ENCODE measurements around the gene FBXO41.

FBXO41 gene

DNA sequence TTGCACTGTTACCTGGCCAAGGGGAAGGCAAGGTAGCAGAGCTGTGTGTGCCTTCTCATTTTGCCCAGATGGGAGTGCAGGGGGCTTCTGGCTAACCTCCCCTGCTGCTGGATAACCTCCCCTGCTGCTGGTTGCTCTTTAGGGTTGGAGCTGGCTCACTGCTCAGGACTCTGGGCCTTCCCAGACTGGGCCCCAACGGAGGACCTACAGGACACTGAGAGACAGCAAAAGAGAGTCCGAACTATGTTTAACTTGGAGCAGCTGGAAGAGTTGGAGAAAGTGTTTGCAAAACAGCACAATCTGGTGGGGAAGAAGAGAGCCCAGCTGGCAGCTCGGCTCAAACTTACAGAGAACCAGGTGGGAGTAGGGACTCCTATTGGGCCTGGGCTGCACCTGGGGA, 76.0 kb downstream of the FBXO41 start:
- DNase-seq = no peak

DNA sequence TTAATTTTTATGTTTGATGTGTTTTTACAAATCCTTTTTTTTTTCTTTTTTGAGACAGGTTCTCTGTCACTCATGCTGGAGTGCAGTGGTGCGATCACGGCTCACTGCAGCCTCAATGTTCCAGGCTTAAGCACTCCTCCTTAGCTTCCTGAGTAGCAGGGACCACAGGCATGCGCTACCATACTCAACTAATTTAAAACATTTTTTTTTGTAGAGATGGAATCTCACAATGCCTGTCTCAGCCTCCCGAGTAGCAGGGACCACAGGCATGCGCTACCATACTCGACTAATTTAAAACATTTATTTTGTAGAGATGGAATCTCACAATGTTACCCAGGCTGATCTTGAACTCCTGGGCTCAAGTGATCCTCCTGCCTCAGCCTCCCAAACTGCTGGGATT, 78.7 kb downstream of the FBXO41 start:
- DNase-seq = no peak

Measured in stimulated activated CD4-positive, alpha-beta T cell treated with anti-CD3 and anti-CD28 coated beads, Interleukin-4, amount 100 ng/mL, for 1 hour (primary cell).